OCI-LY3 (cell line): Measurements from ENCODE around the gene SQSTM1.

Experiments
- H2AFZ ChIP-seq: fragments of 200-600, 300-600 bp; shearing (Covaris generic); 2 replicates; pipeline ENCODE4 v1.6.0; 2014; ENCODE audit warnings: antibody characterized with exemption, low read depth, low read length
- H3K27ac ChIP-seq: fragments of 200-600, 300-600 bp; sonication (generic); 2 replicates; pipeline ENCODE4 v1.5.1; 2014; ENCODE audit warnings: mild to moderate bottlenecking, low read length, moderate library complexity, mixed read lengths
- H3K27me3 ChIP-seq: fragments of 200-600, 300-600 bp; sonication (generic); 2 replicates; pipeline ENCODE4 v1.6.1; 2014; ENCODE audit warnings: low read depth, low read length, mixed read lengths
- H3K36me3 ChIP-seq: fragments of 200-600, 300-600 bp; sonication (generic); replicated peaks from 2 replicates; pipeline ENCODE3; 2014; ENCODE audit warnings: low read depth, low read length, mixed read lengths
- H3K4me1 ChIP-seq: fragments of 300-600, 200-600 bp; sonication (generic); 2 replicates; pipeline ENCODE4 v1.6.1; 2014; ENCODE audit warnings: low read length, mixed read lengths
- H3K4me2 ChIP-seq: fragments of 200-600, 300-600 bp; sonication (generic); 2 replicates; pipeline ENCODE4 v1.6.1; 2014; ENCODE audit warnings: low read length, mixed read lengths
- H3K4me3 ChIP-seq: fragments of 300-600, 200-600 bp; sonication (generic); 2 replicates; pipeline ENCODE4 v1.5.1; 2014; ENCODE audit warnings: antibody characterized with exemption, mild to moderate bottlenecking, low read length, moderate library complexity
- H3K79me2 ChIP-seq: fragments of 300-600, 200-600 bp; shearing (Covaris generic); 2 replicates; pipeline ENCODE4 v1.6.1; 2014; ENCODE audit warnings: mild to moderate bottlenecking, low read length, mixed read lengths
- H3K9ac ChIP-seq: fragments of 300-600, 200-600 bp; shearing (Covaris generic); 2 replicates; pipeline ENCODE4 v1.6.0; 2014; ENCODE audit warnings: mild to moderate bottlenecking, low read length, moderate library complexity
- H3K9me3 ChIP-seq: fragments of 200-600, 300-600 bp; shearing (Covaris generic); 2 replicates; pipeline ENCODE4 v1.6.1; 2014; ENCODE audit warnings: low read length, mixed read lengths; ENCODE audit not compliant: insufficient read depth
- H4K20me1 ChIP-seq: fragments of 200-600, 300-600 bp; sonication (generic); 2 replicates; pipeline ENCODE4 v1.6.1; 2016; ENCODE audit warnings: low read length, mixed read lengths; ENCODE audit not compliant: insufficient read depth
- CTCF ChIP-seq: fragments of 200-600, 300-600 bp; sonication (generic); IDR thresholded peaks from 2 replicates; pipeline ENCODE4 v1.5.1; 2014; ENCODE audit warnings: antibody characterized with exemption, low read length, low read depth
- EZH2phosphoT487 ChIP-seq: fragments of 200-600 bp; shearing (Covaris generic); IDR thresholded peaks from 2 replicates; pipeline ENCODE4 v1.6.1; 2018; ENCODE audit warnings: antibody characterized with exemption, mixed run types, low read depth

SQSTM1 gene

GRCh38 chr5:179824745-179825112 lies 4.0 kb downstream of the SQSTM1 start:
- TF ChIP-seq CTCF (no peak), EZH2phosphoT487 (no peak)
- no peak overlapping the region for H3K9ac ChIP-seq
- H3K4me3 ChIP-seq = no peak overlapping the region
- peaks cover 67% of the 10 kb centered on the region for H3K36me3 ChIP-seq
- H3K79me2 ChIP-seq = peaks cover 73% of the 10 kb centered on the region
- peaks cover 57% of the 10 kb centered on the region for H4K20me1 ChIP-seq
- H3K9me3 ChIP-seq = no peaks in the 10 kb centered on the region
- H3K4me2 ChIP-seq = no peak overlapping the region
- H3K27me3 ChIP-seq = no peaks in the 10 kb centered on the region
- no peak overlapping the region for H2AFZ ChIP-seq
- H3K4me1 ChIP-seq = peaks cover 17% of the 10 kb centered on the region
- no peak overlapping the region for H3K27ac ChIP-seq

GRCh38 chr5:179825655-179826182 lies 5.0 kb downstream of the SQSTM1 start:
- H3K79me2 ChIP-seq = peaks cover 67% of the 10 kb centered on the region
- no peak overlapping the region for H3K4me2 ChIP-seq
- no peak for TF ChIP-seq CTCF
- no peak for TF ChIP-seq EZH2phosphoT487
- H3K4me1 ChIP-seq = peaks cover 9% of the 10 kb centered on the region
- peaks cover 76% of the 10 kb centered on the region for H3K36me3 ChIP-seq
- H3K4me3 ChIP-seq = no peak overlapping the region
- H3K9ac ChIP-seq = no peak overlapping the region
- no peak overlapping the region for H2AFZ ChIP-seq
- H3K27ac ChIP-seq = no peak overlapping the region
- peaks cover 57% of the 10 kb centered on the region for H4K20me1 ChIP-seq
- H3K9me3 ChIP-seq = no peaks in the 10 kb centered on the region
- H3K27me3 ChIP-seq = no peaks in the 10 kb centered on the region

DNA sequence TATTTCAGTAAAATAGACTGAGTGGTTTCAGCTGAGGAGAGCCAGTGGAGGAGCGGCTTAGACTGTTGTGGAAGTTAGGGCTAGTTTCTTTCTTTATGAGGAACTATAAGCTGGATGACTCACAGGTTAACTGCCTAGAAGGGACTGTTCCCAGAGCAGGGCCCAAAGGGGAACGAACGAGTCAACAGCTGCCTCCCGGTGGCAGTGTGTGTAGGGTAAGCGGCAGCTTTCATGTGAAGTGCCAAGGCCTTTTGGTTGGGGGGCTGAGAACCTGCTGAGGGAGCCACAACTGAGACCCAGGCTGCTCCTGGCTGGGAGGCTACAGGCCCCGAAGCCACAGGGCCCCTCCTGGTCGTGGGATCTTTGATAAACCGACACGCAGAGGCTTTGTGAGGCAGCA lies 7.0 kb downstream of the SQSTM1 start:
- Histone ChIP-seq H2AFZ (no peak overlapping the region), H3K36me3 (peaks cover 80% of the 10 kb centered on the region), H3K4me1 (no peaks in the 10 kb centered on the region), H3K4me3 (no peak overlapping the region), H3K9me3 (no peaks in the 10 kb centered on the region), H3K4me2 (no peak overlapping the region), H3K27ac (no peak overlapping the region), H3K9ac (no peak overlapping the region), H3K79me2 (peaks cover 54% of the 10 kb centered on the region), H3K27me3 (no peaks in the 10 kb centered on the region), H4K20me1 (peaks cover 47% of the 10 kb centered on the region)
- TF ChIP-seq CTCF (no peak), EZH2phosphoT487 (no peak)

DNA sequence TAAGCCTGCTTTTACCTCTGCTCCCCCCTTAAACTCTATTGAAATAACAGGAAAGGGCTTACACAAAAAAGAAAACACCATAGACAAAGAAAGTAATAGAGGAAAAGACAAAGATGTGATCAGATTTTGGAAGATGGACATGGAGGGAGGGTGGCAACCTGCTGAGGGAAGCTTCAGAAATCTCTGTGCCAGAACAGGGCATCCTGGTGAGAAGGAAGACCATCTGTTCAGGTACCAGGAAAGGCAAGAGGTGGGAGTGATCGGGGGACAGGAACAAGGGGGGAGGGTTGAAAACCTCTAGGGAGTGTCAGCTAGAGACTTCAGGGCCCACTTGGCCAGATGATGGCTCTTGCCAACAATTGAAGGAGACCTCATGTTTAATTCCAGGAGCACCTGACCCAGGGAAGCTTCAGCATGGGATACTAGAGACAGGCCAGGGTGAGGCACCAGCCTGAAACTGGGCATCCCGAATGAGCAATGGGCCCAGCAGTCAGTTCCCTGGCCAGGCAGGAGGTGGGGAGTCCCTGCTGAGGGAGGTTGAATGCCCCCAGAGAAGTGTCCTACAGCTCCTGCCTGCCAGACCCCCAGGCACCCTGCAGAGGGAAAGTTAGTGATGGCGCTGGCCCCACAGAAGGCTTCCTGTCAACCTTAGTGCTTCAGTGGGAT lies 8.2 kb downstream of the SQSTM1 start:
- peaks cover 46% of the 10 kb centered on the region for H3K79me2 ChIP-seq

More for the DNA sequence above, 8.2 kb downstream of the SQSTM1 start:
- H3K4me2 ChIP-seq = no peak overlapping the region
- H3K4me1 ChIP-seq = no peaks in the 10 kb centered on the region
- no peak overlapping the region for H3K9ac ChIP-seq
- peaks cover 37% of the 10 kb centered on the region for H4K20me1 ChIP-seq
- no peak overlapping the region for H3K4me3 ChIP-seq
- H3K36me3 ChIP-seq = peaks cover 81% of the 10 kb centered on the region
- TF ChIP-seq CTCF (no peak), EZH2phosphoT487 (no peak)
- H3K27ac ChIP-seq = no peak overlapping the region
- H3K9me3 ChIP-seq = no peaks in the 10 kb centered on the region
- H2AFZ ChIP-seq = no peak overlapping the region
- no peaks in the 10 kb centered on the region for H3K27me3 ChIP-seq
